ENCODE data around the gene GLP2R. TPM values are rescaled to one million over a fixed set of nuclear protein-coding genes. Genes with fewer than 3 reads are reported as not detected.
A peak's percentile ranks its signal among the peaks of the same experiment; 100 is the strongest.
"Not testable (repeated sequence)": the region's sequence is repeated elsewhere in the genome, so short reads cannot be mapped to it uniquely, and the experiment has no call there.

Gene GLP2R
- total RNA-seq, 1 donor from 2014 or later, result not detected

- intact Hi-C loops (cut with micrococcal nuclease), result loop anchor here (5.0 kb wide), 1 partner anchor 696 kb away; no protein-coding TSS in a partner anchor
- H3K27ac Mint-ChIP-seq; DNase-seq; H3K36me3 Mint-ChIP-seq (ENCODE audit: low read depth); H3K4me1 Mint-ChIP-seq; H3K9me3 Mint-ChIP-seq; H3K4me3 Mint-ChIP-seq; H3K27me3 Mint-ChIP-seq: not testable (repeated sequence)
These were observed 95.5 kb downstream of the GLP2R start for GRCh38 chr17:9921216-9921615.

GRCh38 chr17:9922012-9922848, 96.5 kb downstream of the GLP2R start:
- intact Hi-C loops (cut with micrococcal nuclease), result loop anchor here (5.0 kb wide), 1 partner anchor 695 kb away; no protein-coding TSS in a partner anchor
- no peaks in the 10 kb centered on the region for H3K4me1 Mint-ChIP-seq
- DNase-seq, result no peak
- no peaks in the 10 kb centered on the region for H3K27me3 Mint-ChIP-seq
- no peaks in the 10 kb centered on the region for H3K36me3 Mint-ChIP-seq (ENCODE audit: low read depth)
- no peaks in the 10 kb centered on the region for H3K9me3 Mint-ChIP-seq
- no peak overlapping the region for H3K4me3 Mint-ChIP-seq
- no peak overlapping the region for H3K27ac Mint-ChIP-seq

GRCh38 chr17:9924735-9925191, 99.0 kb downstream of the GLP2R start:
- intact Hi-C loops (cut with micrococcal nuclease), result loop anchor here (2.0 to 5.0 kb wide), 2 partner anchors 300 to 693 kb away; no protein-coding TSS in a partner anchor
- H3K4me1 Mint-ChIP-seq, result no peaks in the 10 kb centered on the region
- H3K27ac Mint-ChIP-seq, result no peak overlapping the region
- peak; percentile 76 for DNase-seq
- no peaks in the 10 kb centered on the region for H3K9me3 Mint-ChIP-seq
- no peaks in the 10 kb centered on the region for H3K36me3 Mint-ChIP-seq (ENCODE audit: low read depth)
- no peaks in the 10 kb centered on the region for H3K27me3 Mint-ChIP-seq
- H3K4me3 Mint-ChIP-seq, result no peak overlapping the region

- DNase-seq, result no peak
- Mint-ChIP-seq H3K4me1 (no peaks in the 10 kb centered on the region), H3K27me3 (no peaks in the 10 kb centered on the region), H3K4me3 (no peak overlapping the region), H3K27ac (no peak overlapping the region), H3K9me3 (no peaks in the 10 kb centered on the region), H3K36me3 (ENCODE audit: low read depth) (no peaks in the 10 kb centered on the region)
- intact Hi-C loops (cut with micrococcal nuclease), result loop anchor here (2.0 kb wide), 1 partner anchor 299 kb away; no protein-coding TSS in a partner anchor
These were observed 99.7 kb downstream of the GLP2R start for GRCh38 chr17:9925457-9925856.

- Mint-ChIP-seq H3K36me3 (ENCODE audit: low read depth) (no peaks in the 10 kb centered on the region), H3K27me3 (no peaks in the 10 kb centered on the region), H3K9me3 (no peaks in the 10 kb centered on the region), H3K4me1 (no peaks in the 10 kb centered on the region), H3K27ac (no peak overlapping the region), H3K4me3 (no peak overlapping the region)
- DNase-seq, result no peak
- intact Hi-C loops (cut with micrococcal nuclease), result no loop called here
These were observed 100.6 kb downstream of the GLP2R start for GRCh38 chr17:9926150-9926804.

GRCh38 chr17:9928601-9929333, 103.0 kb downstream of the GLP2R start:
- H3K36me3 Mint-ChIP-seq (ENCODE audit: low read depth), result no peaks in the 10 kb centered on the region
- DNase-seq, result no peak
- H3K27ac Mint-ChIP-seq, result no peak overlapping the region
- H3K9me3 Mint-ChIP-seq, result no peaks in the 10 kb centered on the region
- no peak overlapping the region for H3K4me3 Mint-ChIP-seq
- H3K4me1 Mint-ChIP-seq, result no peaks in the 10 kb centered on the region
- intact Hi-C loops (cut with micrococcal nuclease), result no loop called here
- no peaks in the 10 kb centered on the region for H3K27me3 Mint-ChIP-seq

- intact Hi-C loops (cut with micrococcal nuclease), result no loop called here
- no peaks in the 10 kb centered on the region for H3K9me3 Mint-ChIP-seq
- no peak overlapping the region for H3K4me3 Mint-ChIP-seq
- no peaks in the 10 kb centered on the region for H3K36me3 Mint-ChIP-seq (ENCODE audit: low read depth)
- H3K4me1 Mint-ChIP-seq, result no peaks in the 10 kb centered on the region
- no peak for DNase-seq
- H3K27me3 Mint-ChIP-seq, result no peaks in the 10 kb centered on the region
- H3K27ac Mint-ChIP-seq, result no peak overlapping the region
These were observed 104.1 kb downstream of the GLP2R start for GRCh38 chr17:9929871-9930270.

GRCh38 chr17:9931144-9931741, 105.5 kb downstream of the GLP2R start:
- Mint-ChIP-seq H3K9me3 (no peaks in the 10 kb centered on the region), H3K27me3 (no peaks in the 10 kb centered on the region)
- intact Hi-C loops (cut with micrococcal nuclease), result no loop called here

GRCh38 chr17:9932491-9932890, 106.8 kb downstream of the GLP2R start:
- intact Hi-C loops (cut with micrococcal nuclease), result no loop called here
- no peaks in the 10 kb centered on the region for H3K36me3 Mint-ChIP-seq (ENCODE audit: low read depth)
- H3K4me3 Mint-ChIP-seq, result no peak overlapping the region
- no peak overlapping the region for H3K27ac Mint-ChIP-seq
- no peaks in the 10 kb centered on the region for H3K4me1 Mint-ChIP-seq
- H3K27me3 Mint-ChIP-seq, result no peaks in the 10 kb centered on the region
- H3K9me3 Mint-ChIP-seq, result no peaks in the 10 kb centered on the region
- DNase-seq, result no peak

More at GRCh38 chr17:9931144-9931741, 105.5 kb downstream of the GLP2R start:
- no peak for DNase-seq
- H3K36me3 Mint-ChIP-seq (ENCODE audit: low read depth), result no peaks in the 10 kb centered on the region
- no peaks in the 10 kb centered on the region for H3K4me1 Mint-ChIP-seq
- H3K4me3 Mint-ChIP-seq, result no peak overlapping the region
- no peak overlapping the region for H3K27ac Mint-ChIP-seq

GRCh38 chr17:9934331-9934730, 108.6 kb downstream of the GLP2R start:
- Mint-ChIP-seq H3K27ac (no peak overlapping the region), H3K4me3 (no peak overlapping the region), H3K36me3 (ENCODE audit: low read depth) (no peaks in the 10 kb centered on the region), H3K4me1 (no peaks in the 10 kb centered on the region), H3K27me3 (no peaks in the 10 kb centered on the region), H3K9me3 (no peaks in the 10 kb centered on the region)
- no peak for DNase-seq
- intact Hi-C loops (cut with micrococcal nuclease), result no loop called here

GRCh38 chr17:9935408-9935807, 109.7 kb downstream of the GLP2R start:
- Mint-ChIP-seq H3K9me3 (no peaks in the 10 kb centered on the region), H3K27me3 (no peaks in the 10 kb centered on the region), H3K4me3 (no peak overlapping the region), H3K27ac (no peak overlapping the region), H3K4me1 (no peaks in the 10 kb centered on the region), H3K36me3 (ENCODE audit: low read depth) (no peaks in the 10 kb centered on the region)
- DNase-seq, result no peak
- intact Hi-C loops (cut with micrococcal nuclease), result no loop called here

- Mint-ChIP-seq H3K27me3 (no peaks in the 10 kb centered on the region), H3K4me3 (no peak overlapping the region), H3K27ac (no peak overlapping the region), H3K4me1 (no peaks in the 10 kb centered on the region), H3K9me3 (no peaks in the 10 kb centered on the region), H3K36me3 (ENCODE audit: low read depth) (no peaks in the 10 kb centered on the region)
- DNase-seq, result no peak
- intact Hi-C loops (cut with micrococcal nuclease), result no loop called here
These were observed 110.4 kb downstream of the GLP2R start for GRCh38 chr17:9936095-9936494.

GRCh38 chr17:9937241-9937761, 111.6 kb downstream of the GLP2R start:
- Mint-ChIP-seq H3K27ac (no peak overlapping the region), H3K36me3 (ENCODE audit: low read depth) (no peaks in the 10 kb centered on the region), H3K27me3 (no peaks in the 10 kb centered on the region), H3K4me1 (no peaks in the 10 kb centered on the region), H3K4me3 (no peak overlapping the region), H3K9me3 (no peaks in the 10 kb centered on the region)
- DNase-seq, result no peak
- intact Hi-C loops (cut with micrococcal nuclease), result no loop called here

Data from activated CD4-positive, alpha-beta T cell treated with anti-CD3 and anti-CD28 coated beads, Interleukin-2, amount 10 ng/mL, durations not matched to agents 24 days and 14 days (primary cell).